ENCODE data around the gene GPC3. TPM values are rescaled to one million over a fixed set of nuclear protein-coding genes. Genes with fewer than 3 reads are reported as not detected.
A peak's percentile ranks its signal among the peaks of the same experiment; 100 is the strongest.

Gene GPC3
- total RNA-seq (2021) (not detected in 2 replicates), Bru-seq, nascent RNA (percentile 8 among the genes with signal in this experiment), BruChase-seq, experiment 1, labeled RNA remaining after a 2-hour chase (percentile 2 among the genes with signal in this experiment), BruChase-seq, experiment 2, labeled RNA remaining after a 6-hour chase (percentile 2 among the genes with signal in this experiment)
- long read RNA-seq, partial matches to known transcripts: 0 of 2 reads
- long read RNA-seq, other reads (novel, unspliced or antisense): 2 of 2 reads

DNA sequence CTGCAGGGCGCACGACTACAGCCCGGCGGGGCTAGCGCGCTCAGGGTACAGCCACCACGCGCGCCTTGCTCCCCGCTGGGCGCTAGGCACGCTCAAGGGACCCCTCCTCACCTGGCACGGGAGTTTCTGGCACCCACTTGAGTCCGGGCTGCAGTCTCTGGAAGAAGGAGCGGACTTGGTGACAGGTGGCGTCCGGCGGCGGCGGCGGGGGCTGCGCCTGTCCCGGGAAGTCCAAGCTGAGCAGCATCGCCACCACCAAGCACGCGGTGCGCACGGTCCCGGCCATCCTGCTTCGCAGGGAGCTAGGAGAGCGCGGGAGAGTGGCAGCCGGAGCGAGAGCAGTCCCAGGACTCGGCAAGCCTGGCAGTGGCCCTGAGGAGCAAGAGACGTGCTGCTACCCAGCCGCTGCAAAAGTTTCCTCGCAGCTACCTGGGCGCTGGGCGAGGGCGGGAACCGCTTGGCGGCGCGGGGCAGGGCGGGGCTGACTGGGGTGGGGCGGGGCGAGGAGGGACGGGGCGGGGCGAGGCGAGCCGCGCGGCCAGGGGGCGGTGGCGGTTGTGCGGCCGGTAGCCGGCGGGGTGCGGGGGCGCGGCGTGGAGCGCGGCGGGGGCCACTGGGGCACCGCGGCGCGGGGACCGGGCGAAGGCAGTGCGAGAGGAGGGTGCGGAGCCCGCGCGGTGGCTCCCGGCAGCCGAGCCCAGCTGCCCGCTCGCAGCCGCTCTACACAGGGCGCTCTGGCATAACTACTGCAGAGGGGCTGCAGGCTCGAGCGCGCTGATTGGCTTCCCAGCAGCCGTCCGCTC lies at the start of gene GPC3:
Gene GPC3 (minus strand): TSS at position 431 of the 803 bp plus-strand sequence.
- Histone ChIP-seq H3K4me3 (no peak within 1 kb of the TSS), H2AFZ (no peak within 1 kb of the TSS), H3K79me2 (ENCODE audit: low read depth) (no peaks in the 10 kb centered on the region), H3K27me3 (ENCODE audit: insufficient read depth, low read depth) (no peaks in the 10 kb centered on the region; the same call in 1 of the 2 replicates), H3K4me2 (no peak within 1 kb of the TSS), H3F3A (ENCODE audit: insufficient read depth, low read depth) (no peaks in the 10 kb centered on the region), H4K20me1 (ENCODE audit: insufficient read depth) (no peaks in the 10 kb centered on the region), H3K9me3 (ENCODE audit: insufficient read depth, low read depth) (no peaks in the 10 kb centered on the region), H3K36me3 (ENCODE audit: low read depth) (no peaks in the 10 kb centered on the region), H3K4me1 (replicated peaks; ENCODE audit: insufficient read depth) (no peaks in the 10 kb centered on the region), H3K27ac (no peak within 1 kb of the TSS), H3K9me2 (ENCODE audit: insufficient read depth) (no peaks in the 10 kb centered on the region)
- POLR2A ChIA-PET (ENCODE audit: unreplicated experiment): no interaction called here
- TF ChIP-seq, protein P1, sequence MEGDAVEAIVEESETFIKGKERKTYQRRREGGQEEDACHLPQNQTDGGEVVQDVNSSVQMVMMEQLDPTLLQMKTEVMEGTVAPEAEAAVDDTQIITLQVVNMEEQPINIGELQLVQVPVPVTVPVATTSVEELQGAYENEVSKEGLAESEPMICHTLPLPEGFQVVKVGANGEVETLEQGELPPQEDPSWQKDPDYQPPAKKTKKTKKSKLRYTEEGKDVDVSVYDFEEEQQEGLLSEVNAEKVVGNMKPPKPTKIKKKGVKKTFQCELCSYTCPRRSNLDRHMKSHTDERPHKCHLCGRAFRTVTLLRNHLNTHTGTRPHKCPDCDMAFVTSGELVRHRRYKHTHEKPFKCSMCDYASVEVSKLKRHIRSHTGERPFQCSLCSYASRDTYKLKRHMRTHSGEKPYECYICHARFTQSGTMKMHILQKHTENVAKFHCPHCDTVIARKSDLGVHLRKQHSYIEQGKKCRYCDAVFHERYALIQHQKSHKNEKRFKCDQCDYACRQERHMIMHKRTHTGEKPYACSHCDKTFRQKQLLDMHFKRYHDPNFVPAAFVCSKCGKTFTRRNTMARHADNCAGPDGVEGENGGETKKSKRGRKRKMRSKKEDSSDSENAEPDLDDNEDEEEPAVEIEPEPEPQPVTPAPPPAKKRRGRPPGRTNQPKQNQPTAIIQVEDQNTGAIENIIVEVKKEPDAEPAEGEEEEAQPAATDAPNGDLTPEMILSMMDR (conservative IDR thresholded peaks at IDR 0.05): no peak
- no peak for TF ChIP-seq EZH2 (IDR thresholded peaks at IDR 0.05; ENCODE audit: low read depth)
- intact Hi-C loops (cut with micrococcal nuclease; ENCODE audit: unreplicated experiment): no loop called here
- DNase-seq: no peak
- CTCF ChIA-PET: no interaction called here
- BruUV-seq (replicated peaks): no TSS peak

- no TSS peak for BruUV-seq (replicated peaks)
- Histone ChIP-seq H3K27ac (no peak overlapping the region), H2AFZ (no peak overlapping the region), H3K27me3 (ENCODE audit: insufficient read depth, low read depth) (no peaks in the 10 kb centered on the region), H3K4me1 (replicated peaks; ENCODE audit: insufficient read depth) (no peaks in the 10 kb centered on the region), H3K4me2 (no peak overlapping the region), H3K79me2 (ENCODE audit: low read depth) (no peaks in the 10 kb centered on the region), H4K20me1 (ENCODE audit: insufficient read depth) (no peaks in the 10 kb centered on the region; the same call in 1 of the 2 replicates), H3K9me2 (ENCODE audit: insufficient read depth) (no peaks in the 10 kb centered on the region), H3K36me3 (ENCODE audit: low read depth) (no peaks in the 10 kb centered on the region), H3K9me3 (ENCODE audit: insufficient read depth, low read depth) (no peaks in the 10 kb centered on the region), H3K4me3 (no peak overlapping the region), H3F3A (ENCODE audit: insufficient read depth, low read depth) (no peaks in the 10 kb centered on the region)
- TF ChIP-seq, protein P1 (conservative IDR thresholded peaks at IDR 0.05): no peak
- TF ChIP-seq EZH2 (IDR thresholded peaks at IDR 0.05; ENCODE audit: low read depth): no peak
- DNase-seq: no peak
- ChIA-PET POLR2A (ENCODE audit: unreplicated experiment) (no interaction called here), CTCF (interaction anchor here (0.6 kb wide), 1 partner anchor 320 kb away, joined by 6 read pairs; no protein-coding TSS in a partner anchor)
- intact Hi-C loops (cut with micrococcal nuclease; ENCODE audit: unreplicated experiment): no loop called here
Measured at GRCh38 chrX:134032441-134032840, 47.0 kb upstream of the GPC3 start.

DNA sequence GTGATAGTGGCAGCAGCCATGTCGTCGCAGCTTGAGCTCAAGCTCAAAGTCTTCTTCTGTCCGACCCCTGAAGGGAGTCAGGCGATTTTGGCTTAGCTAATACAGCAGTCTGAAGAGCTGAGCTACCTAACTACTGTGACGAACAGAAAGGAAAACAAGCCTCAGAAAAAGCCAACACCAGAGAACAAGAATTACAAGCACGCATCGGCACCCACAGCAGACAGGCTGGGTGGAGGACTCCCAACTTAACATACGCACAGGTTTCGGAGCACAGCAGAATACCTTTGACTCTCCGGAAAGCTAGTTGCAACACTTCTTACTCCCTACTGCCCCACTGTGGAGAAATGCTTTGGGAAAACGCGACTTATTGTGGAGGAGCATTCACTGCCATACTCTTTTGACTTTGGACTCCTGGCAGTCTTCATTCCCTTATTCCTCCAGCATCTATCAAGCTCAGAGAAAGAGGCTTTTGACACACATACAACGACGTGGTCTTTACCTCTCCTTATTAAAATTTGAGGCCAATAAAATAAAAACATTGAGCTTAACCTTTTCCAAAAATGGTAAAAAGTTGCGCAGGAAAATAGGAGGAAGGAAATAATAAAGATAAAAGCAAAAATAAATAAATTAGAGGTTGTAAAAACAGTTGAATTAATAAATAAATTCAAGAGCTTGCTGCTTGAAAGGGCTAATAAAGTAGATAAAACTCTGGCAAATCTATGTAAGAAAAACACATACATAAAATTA lies 41.3 kb upstream of the GPC3 start:
- Histone ChIP-seq H3F3A (ENCODE audit: insufficient read depth, low read depth) (no peaks in the 10 kb centered on the region), H3K27me3 (ENCODE audit: insufficient read depth, low read depth) (no peaks in the 10 kb centered on the region), H3K4me3 (no peak overlapping the region), H3K27ac (no peak overlapping the region), H3K9me3 (ENCODE audit: insufficient read depth, low read depth) (no peaks in the 10 kb centered on the region), H3K36me3 (ENCODE audit: low read depth) (no peaks in the 10 kb centered on the region), H3K9me2 (ENCODE audit: insufficient read depth) (no peaks in the 10 kb centered on the region), H3K4me1 (replicated peaks; ENCODE audit: insufficient read depth) (no peaks in the 10 kb centered on the region), H4K20me1 (ENCODE audit: insufficient read depth) (no peaks in the 10 kb centered on the region; the same call in 1 of the 2 replicates), H2AFZ (no peak overlapping the region), H3K4me2 (no peak overlapping the region), H3K79me2 (ENCODE audit: low read depth) (no peaks in the 10 kb centered on the region)
- peak in 1 of 2 experiments; percentile 6 for DNase-seq
- ChIA-PET CTCF (interaction anchor here (0.7 kb wide), 1 partner anchor 12 kb away, joined by 5 read pairs; no protein-coding TSS in a partner anchor), POLR2A (ENCODE audit: unreplicated experiment) (no interaction called here)
- no peak for TF ChIP-seq EZH2 (IDR thresholded peaks at IDR 0.05; ENCODE audit: low read depth)
- TF ChIP-seq, protein P1 (conservative IDR thresholded peaks at IDR 0.05): peak; percentile 45; the same call in 1 of the 2 replicates
- intact Hi-C loops (cut with micrococcal nuclease; ENCODE audit: unreplicated experiment): loop anchor here (5.0 kb wide), 1 partner anchor 234 kb away; no protein-coding TSS in a partner anchor
- BruUV-seq (replicated peaks): no TSS peak
